ENCODE results near the gene ATP5PD.
"Not testable (repeated sequence)": the region's sequence is repeated elsewhere in the genome, so short reads cannot be mapped to it uniquely, and the experiment has no call there.

The ATP5PD gene

DNA sequence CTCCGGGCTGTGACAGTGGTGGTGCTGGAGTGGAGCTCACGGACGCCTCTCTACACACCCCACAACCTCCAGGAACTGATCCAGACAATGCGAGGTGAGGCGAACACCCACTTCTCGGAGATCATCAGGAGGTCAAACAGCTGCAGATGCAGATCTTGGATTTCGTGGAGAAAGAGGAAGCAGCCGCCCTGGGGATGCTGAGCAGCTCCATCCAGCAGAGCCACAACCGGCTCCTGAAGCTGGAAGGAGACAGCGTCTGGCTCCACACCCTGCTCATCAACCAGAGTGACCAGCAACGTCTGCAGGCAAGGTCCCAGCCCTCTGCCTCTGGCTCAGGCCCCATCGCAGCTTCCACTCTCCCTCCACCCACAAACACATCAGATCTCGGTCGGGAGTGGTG, 27.8 kb upstream of the ATP5PD start:
- DNase-seq (ENCODE audit: low spot score): no peak
- TF ChIP-seq, protein P1, sequence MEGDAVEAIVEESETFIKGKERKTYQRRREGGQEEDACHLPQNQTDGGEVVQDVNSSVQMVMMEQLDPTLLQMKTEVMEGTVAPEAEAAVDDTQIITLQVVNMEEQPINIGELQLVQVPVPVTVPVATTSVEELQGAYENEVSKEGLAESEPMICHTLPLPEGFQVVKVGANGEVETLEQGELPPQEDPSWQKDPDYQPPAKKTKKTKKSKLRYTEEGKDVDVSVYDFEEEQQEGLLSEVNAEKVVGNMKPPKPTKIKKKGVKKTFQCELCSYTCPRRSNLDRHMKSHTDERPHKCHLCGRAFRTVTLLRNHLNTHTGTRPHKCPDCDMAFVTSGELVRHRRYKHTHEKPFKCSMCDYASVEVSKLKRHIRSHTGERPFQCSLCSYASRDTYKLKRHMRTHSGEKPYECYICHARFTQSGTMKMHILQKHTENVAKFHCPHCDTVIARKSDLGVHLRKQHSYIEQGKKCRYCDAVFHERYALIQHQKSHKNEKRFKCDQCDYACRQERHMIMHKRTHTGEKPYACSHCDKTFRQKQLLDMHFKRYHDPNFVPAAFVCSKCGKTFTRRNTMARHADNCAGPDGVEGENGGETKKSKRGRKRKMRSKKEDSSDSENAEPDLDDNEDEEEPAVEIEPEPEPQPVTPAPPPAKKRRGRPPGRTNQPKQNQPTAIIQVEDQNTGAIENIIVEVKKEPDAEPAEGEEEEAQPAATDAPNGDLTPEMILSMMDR (IDR thresholded peaks at IDR 0.05; ENCODE audit: extremely low read depth, missing control alignments): no peak

DNA sequence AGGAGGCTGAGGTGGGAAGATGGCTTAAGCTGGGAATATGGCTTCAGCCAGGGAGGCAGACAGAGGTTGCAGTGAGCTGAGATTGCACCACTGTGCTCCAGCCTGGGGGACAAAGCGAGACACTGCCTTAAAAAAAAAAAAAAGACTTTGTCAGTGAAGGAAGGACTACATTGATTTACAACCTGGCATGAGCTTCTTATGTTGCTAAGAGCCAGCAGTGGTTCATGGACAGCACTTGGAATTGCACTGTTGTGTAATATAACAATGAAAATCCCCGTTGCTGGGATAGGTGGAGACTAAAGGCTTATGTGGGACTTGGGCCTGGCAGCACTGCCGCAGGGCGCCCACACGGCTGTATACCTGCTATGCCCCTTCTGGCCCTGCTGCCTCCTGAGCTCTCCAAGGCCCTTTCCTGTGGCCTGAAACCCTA, 26.9 kb upstream of the ATP5PD start:
- TF ChIP-seq, protein P1 (IDR thresholded peaks at IDR 0.05; ENCODE audit: extremely low read depth, missing control alignments): no peak
- no peak for DNase-seq (ENCODE audit: low spot score)

DNA sequence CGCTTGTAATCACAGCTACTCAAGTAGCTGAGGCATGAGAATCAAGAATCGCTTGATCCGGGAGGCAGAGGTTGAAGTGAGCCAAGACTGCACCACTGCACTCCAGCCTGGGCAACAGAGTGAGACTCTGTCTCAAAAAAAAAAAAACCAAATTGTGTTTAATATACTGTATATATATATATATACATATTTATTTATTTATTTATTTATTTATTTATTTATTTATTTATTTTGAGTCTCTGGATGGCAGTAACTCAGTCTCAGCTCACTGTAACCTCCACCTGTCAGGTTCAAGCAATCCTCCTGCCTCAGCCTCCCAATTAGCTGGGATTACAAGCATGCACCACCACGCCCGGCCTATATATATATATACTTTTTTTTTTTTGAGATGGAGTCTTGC, 26.1 kb upstream of the ATP5PD start:
- not testable (repeated sequence) for DNase-seq (ENCODE audit: low spot score)

DNA sequence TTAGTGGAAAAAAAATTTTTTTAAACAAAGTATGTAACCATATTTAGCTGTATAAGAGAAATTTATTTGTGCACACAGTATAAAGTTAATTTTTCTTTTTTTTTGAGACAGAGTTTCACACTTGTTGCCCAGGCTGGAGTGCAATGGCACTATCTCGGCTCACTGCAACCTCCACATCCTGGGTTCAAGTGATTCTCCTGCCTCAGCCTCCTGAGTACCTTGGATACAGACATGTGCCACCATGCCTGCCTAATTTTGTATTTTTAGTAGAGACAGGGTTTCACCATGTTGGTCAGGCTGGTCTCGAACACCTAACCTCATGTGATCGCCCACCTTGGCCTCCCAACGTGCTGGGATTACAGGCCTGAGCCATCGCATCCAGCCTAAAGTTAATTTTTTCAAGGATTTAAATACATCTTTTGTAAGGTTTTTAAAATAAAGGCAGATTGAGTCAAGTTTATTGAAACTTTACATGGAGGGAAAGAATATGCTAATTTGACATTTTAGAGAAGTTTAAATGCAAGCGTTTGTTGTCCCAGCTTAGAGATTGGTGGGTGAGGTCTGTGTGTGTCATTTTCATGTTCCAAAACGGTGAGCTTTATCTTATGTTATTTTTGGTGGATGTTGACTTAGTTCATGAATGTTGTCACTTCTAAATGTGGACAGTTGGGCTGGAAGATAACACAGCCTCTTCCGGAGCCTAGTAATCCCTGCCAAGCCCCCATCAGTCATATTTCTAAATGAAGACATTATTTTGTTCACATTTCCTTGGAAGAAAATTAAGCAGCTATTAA, 24.9 kb upstream of the ATP5PD start:
- DNase-seq (ENCODE audit: low spot score): not testable (repeated sequence)

DNA sequence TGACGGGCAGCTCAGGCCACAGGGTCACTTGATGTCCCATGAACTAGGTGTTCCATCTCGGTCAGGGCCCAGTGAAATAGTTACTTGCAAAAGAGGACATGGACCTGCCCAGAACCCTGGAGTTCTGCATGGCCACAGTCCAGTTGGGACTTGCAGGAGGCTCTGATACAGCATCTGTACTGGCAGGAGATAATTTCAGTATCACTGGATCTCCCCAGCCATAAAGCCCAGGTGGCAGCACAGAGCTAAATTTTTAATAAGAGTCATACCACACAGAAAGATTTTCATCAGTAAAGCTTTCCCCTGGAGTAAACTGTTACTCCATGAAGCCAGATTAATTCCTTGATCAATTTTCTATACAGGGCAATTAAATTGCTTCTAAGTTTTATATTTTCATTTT, 23.0 kb upstream of the ATP5PD start:
- TF ChIP-seq, protein P1 (IDR thresholded peaks at IDR 0.05; ENCODE audit: extremely low read depth, missing control alignments): peak; percentile 6
- DNase-seq (ENCODE audit: low spot score): no peak

DNA sequence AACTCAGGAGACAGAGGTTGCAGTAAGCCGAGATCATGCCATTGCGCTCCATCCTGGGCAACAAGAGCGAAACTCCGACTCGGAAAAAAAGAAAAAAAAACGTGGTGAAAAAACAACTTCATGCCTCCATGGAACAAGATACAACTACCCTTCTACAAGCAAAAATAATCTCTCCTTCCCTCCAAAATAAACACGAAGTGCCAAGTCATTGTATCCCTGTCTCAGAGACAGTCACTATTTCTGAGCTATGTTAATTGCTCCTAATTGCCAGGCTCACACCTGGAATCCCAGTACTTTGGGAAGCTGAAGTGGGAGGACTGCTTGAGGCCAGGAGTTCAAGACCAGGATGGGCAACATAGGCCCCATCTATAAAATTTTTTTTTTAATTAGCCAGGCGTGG, 22.0 kb upstream of the ATP5PD start:
- TF ChIP-seq, protein P1 (IDR thresholded peaks at IDR 0.05; ENCODE audit: extremely low read depth, missing control alignments): no peak
- DNase-seq (ENCODE audit: low spot score): no peak

DNA sequence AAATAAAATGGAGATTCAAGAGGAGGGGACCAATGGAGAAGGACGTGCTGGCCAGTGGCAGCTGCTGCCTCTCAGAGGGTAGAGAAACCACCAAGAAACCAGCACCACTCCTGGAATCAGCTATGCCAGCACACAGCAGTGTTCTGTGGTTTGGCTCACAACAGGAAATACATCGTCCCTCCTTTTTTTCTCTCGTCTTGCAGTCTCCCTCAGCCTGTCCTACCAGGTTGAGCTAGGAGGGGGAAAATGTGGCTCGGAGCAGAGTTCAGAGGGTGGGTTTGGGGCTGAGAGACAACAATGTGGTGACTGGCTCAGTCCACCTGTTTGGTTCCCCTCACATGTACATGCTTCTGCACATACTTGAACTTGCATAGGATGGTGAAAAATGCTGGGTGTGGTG, 21.1 kb upstream of the ATP5PD start:
- DNase-seq (ENCODE audit: low spot score): no peak
- TF ChIP-seq, protein P1 (IDR thresholded peaks at IDR 0.05; ENCODE audit: extremely low read depth, missing control alignments): no peak

DNA sequence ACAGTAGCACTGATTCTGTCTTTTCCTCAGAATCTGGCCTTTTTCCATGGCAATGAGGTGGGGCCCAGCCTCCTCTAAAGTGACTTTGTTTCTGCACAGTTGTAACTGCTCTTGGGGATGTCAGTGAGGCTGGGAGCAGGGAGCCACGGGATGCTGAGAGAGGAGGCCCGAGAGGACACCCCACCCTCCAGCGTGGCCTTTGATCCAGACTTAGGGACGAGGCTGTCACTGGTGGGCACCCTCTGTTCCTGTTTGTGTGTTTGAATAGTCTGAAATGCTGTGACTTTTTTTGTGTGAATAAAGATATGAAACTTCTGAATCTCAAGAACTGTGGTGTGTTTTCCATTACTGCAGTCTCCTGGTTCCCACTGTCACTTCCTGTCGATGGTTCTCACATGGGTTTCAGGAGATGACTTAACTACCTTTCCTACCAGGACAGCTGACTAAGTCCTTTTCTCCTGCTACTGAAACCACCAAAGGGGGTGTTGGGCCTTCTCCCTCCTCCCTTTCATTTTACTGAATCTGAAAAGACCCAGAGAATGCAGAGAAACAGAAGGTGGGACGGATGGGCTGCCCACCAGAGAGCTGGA, 18.9 kb upstream of the ATP5PD start:
- TF ChIP-seq, protein P1 (IDR thresholded peaks at IDR 0.05; ENCODE audit: extremely low read depth, missing control alignments): no peak
- peak; percentile 64 for DNase-seq (ENCODE audit: low spot score)
